ENCODE measurements around the gene STX1A. TPM values are rescaled to one million over a fixed set of nuclear protein-coding genes. Genes with fewer than 3 reads are reported as not detected.

The STX1A gene
- total and polyA plus RNA-seq, 2 of the 8 experiments (the other 6 are each of a cell fraction or from before 2014, with no cell fraction given) = 13.5 to 17.5 TPM

- no peak for DNase-seq (ENCODE audit: low read depth in 1 of 2, low spot score in 2 of 2)
- Histone ChIP-seq H3K4me2 (ENCODE audit: insufficient read depth in 1 of 2, low read depth in 2 of 2, low read length in 2 of 2) (no peak overlapping the region), H3K4ac (replicated peaks; ENCODE audit: insufficient read length, low read depth, low read length) (no peak overlapping the region), H2BK20ac (ENCODE audit: low read length) (no peak overlapping the region), H2BK15ac (ENCODE audit: low read length) (no peak overlapping the region), H3K79me2 (ENCODE audit: control insufficient read depth in 1 of 2, insufficient read depth in 2 of 2, low read length in 2 of 2) (no peaks in the 10 kb centered on the region), H2BK12ac (ENCODE audit: low read depth, low read length) (no peak overlapping the region; the same call in 1 of the 2 replicates), H3K36me3 (ENCODE audit: control insufficient read depth in 2 of 4, insufficient read depth in 4 of 4, low read length in 3 of 4) (no peaks in the 10 kb centered on the region), H2BK120ac (replicated peaks; ENCODE audit: low read depth, low read length) (no peak overlapping the region), H3K27me3 (replicated peaks in 1 of 4; ENCODE audit: control insufficient read depth in 3 of 4, extremely low read depth in 1 of 4, insufficient read depth in 3 of 4, low read length in 3 of 4) (no peaks in the 10 kb centered on the region), H3K14ac (ENCODE audit: insufficient read length) (no peak overlapping the region), H4K91ac (replicated peaks; ENCODE audit: insufficient read length, low read length) (peak overlapping the region; percentile 54), H4K5ac (ENCODE audit: insufficient read length, low read depth, low read length) (no peak overlapping the region), H3K18ac (ENCODE audit: extremely low read depth, low read length) (no peak overlapping the region), H3K23me2 (ENCODE audit: low read depth, low read length) (no peaks in the 10 kb centered on the region), H2AK5ac (ENCODE audit: low read depth, low read length) (no peak overlapping the region), H2BK5ac (ENCODE audit: low read depth, low read length) (no peak overlapping the region), H2AFZ (ENCODE audit: low read length) (no peak overlapping the region), H3K9me3 (ENCODE audit: insufficient read depth in 2 of 2, low read depth in 1 of 2, low read length in 1 of 2) (no peaks in the 10 kb centered on the region), H3K23ac (ENCODE audit: insufficient read length) (no peak overlapping the region), H3K79me1 (ENCODE audit: low read depth, low read length) (no peaks in the 10 kb centered on the region), H3K4me1 (replicated peaks in 1 of 4; ENCODE audit: control insufficient read depth in 3 of 4, insufficient read depth in 4 of 4, low read length in 3 of 4) (peaks cover 0 to 8% (median 3%) of the 10 kb centered on the region in 4 experiments; a peak in 4 of 7 replicates), H3K27ac (ENCODE audit: low read depth, low read length) (no peak overlapping the region), H4K20me1 (replicated peaks in 1 of 2; ENCODE audit: control insufficient read depth in 1 of 2, insufficient read depth in 2 of 2, low read length in 2 of 2) (no peaks in the 10 kb centered on the region), H3K9ac (replicated peaks in 1 of 4; ENCODE audit: extremely low read depth in 1 of 4, low read depth in 3 of 4, low read length in 3 of 4) (no peak overlapping the region; a peak in 1 of 7 replicates), H3K4me3 (ENCODE audit: extremely low read depth in 1 of 4, insufficient read depth in 2 of 4, low read depth in 3 of 4, low read length in 4 of 4) (no peak overlapping the region), H4K8ac (ENCODE audit: extremely low read depth, insufficient read depth, low read length) (no peak overlapping the region), H3K56ac (replicated peaks; ENCODE audit: insufficient read length, low read depth, low read length) (no peak overlapping the region)
- 87% methylated on average over 7 of the region's 7 CpGs; no CpG with 5 or more reads in 1 of the 2 experiments for WGBS, 2 experiments (ENCODE audit: extremely low coverage in 1 of 2, insufficient coverage in 1 of 2, insufficient read length in 1 of 2, insufficient replicate concordance in 2 of 2, low coverage in 1 of 2, low lambda C conversion rate in 2 of 2, missing lambda C conversion rate in 1 of 2)
- FAIRE-seq = peak; percentile 28
- CTCF ChIA-PET (ENCODE audit: partially characterized antibody) = interaction anchor here (1.2 to 2.6 kb wide), 3 partner anchors 12 to 151 kb away, joined by 4 to 8 read pairs (median 8); no protein-coding TSS in a partner anchor
- TF ChIP-seq GABPA (IDR thresholded peaks at IDR 0.05; ENCODE audit: borderline replicate concordance, insufficient read depth, low read length) = no peak
- POLR2A ChIA-PET (ENCODE audit: partially characterized antibody) = interaction anchor here (3.0 kb wide), 1 partner anchor 16 kb away, joined by 18 read pairs; no protein-coding TSS in a partner anchor
Observed at GRCh38 chr7:73758581-73759138, 39.2 kb upstream of the STX1A start.

All from H1 (cell line).